Measurements from ENCODE around the gene TMPRSS9.
A peak's percentile ranks its signal among the peaks of the same experiment; 100 is the strongest.
"Not testable (repeated sequence)": the region's sequence is repeated elsewhere in the genome, so short reads cannot be mapped to it uniquely, and the experiment has no call there.

Gene TMPRSS9

GRCh38 chr19:2438178-2438577 is 78.1 kb downstream of the TMPRSS9 start:
- no peak for DNase-seq

- no peak for DNase-seq
These were observed 80.5 kb downstream of the TMPRSS9 start for GRCh38 chr19:2440515-2440914.

- no peak for DNase-seq
These were observed 81.2 kb downstream of the TMPRSS9 start for GRCh38 chr19:2441096-2441752.

DNA sequence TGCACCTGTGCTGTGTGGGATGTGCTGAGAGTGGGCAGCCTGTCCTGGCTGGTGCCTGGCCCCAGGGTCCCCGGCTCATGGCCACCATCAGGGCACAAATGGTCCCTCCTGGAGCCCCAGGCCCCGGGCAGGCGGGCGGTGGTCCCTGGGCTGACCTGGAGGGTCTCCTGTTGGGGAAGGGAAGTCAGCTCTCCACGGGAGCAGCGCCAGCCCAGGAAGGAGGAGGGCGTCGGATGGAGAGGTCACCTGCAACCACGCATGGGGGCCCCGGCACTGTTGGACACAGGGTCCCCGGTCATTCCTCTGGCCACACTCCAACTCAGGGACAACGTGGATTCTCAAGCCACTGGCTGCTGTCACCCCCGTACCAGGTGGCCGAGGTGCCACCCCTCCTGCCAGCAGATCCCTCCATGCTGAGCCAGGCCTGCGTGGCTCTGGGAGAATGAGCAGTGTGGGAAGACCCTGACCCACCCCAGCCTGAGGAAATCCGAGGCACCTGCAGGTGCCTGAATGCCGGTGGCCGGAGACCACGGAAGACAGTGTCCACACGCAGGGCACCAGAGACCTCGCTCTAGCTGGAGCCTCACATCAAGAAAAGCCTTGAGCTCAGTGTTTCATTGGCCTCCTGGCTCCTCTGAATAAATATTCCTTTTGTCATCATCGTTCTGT is 83.2 kb downstream of the TMPRSS9 start:
- DNase-seq = no peak

DNA sequence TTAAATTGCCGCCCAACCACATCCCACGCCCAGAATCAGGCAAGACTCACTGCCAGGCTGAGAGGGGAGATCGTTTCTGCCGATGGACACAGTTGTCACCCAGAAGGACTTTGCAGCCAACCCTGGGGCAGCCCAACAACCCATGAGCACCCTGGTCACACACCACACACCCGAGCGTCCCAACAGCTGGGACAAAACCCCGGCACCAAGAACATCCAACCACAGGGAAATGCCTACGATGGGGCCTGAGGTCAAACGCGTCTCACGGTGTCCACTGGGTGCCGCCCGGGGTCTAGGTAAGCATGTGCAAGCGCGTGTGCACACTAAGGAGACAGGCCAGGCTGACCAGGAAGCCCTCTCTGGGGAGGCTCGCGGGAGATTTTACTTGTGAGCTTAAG is 83.7 kb downstream of the TMPRSS9 start:
- DNase-seq = no peak

- DNase-seq = no peak
These were observed 84.4 kb downstream of the TMPRSS9 start for GRCh38 chr19:2444251-2445002.

DNA sequence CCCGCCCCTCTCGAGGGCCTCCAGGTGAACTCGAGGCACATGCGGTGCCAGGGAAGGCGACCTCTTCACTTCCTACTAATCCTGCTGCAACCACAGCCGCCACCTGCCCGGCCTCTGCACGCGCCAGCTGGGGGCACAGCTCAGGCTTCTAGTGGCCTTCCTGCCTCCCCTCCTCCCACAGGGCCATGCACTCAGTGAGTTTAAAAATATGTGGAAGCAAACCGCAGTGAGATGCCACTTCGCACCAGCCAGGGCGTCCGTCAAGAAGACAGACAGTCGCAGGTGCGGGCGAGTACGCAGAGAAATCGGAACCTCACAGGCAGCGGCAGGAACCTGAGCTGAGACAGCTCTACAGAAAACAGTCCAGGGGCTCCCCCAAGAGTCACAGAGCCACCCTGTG is 86.3 kb downstream of the TMPRSS9 start:
- no peak for DNase-seq

- DNase-seq = peak; percentile 32
These were observed 89.0 kb downstream of the TMPRSS9 start for GRCh38 chr19:2449019-2449418.

GRCh38 chr19:2451138-2451537 is 91.1 kb downstream of the TMPRSS9 start:
- no peak for DNase-seq

DNA sequence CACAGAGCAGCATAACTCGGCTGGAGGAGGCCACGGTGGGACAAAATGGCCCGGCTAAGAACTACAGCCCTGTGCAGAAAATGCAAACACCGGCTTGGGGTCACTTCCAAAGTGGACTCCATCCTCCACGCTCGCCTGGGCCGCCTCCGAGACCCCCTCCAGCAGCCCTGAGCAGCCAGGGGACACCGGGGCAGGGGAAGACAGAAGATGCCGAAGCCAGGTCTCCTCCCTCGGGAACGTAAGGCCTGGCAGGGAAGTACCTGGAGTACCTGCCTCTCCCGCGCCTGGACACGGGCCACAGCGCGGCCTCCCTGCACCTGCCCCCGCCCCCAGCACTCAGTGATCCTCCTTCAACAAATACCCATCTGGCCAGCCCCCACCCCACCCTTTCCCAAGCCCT is 91.7 kb downstream of the TMPRSS9 start:
- no peak for DNase-seq

GRCh38 chr19:2453431-2454025 is 93.5 kb downstream of the TMPRSS9 start:
- no peak for DNase-seq

- DNase-seq = no peak
These were observed 94.3 kb downstream of the TMPRSS9 start for GRCh38 chr19:2454199-2454961.

DNA sequence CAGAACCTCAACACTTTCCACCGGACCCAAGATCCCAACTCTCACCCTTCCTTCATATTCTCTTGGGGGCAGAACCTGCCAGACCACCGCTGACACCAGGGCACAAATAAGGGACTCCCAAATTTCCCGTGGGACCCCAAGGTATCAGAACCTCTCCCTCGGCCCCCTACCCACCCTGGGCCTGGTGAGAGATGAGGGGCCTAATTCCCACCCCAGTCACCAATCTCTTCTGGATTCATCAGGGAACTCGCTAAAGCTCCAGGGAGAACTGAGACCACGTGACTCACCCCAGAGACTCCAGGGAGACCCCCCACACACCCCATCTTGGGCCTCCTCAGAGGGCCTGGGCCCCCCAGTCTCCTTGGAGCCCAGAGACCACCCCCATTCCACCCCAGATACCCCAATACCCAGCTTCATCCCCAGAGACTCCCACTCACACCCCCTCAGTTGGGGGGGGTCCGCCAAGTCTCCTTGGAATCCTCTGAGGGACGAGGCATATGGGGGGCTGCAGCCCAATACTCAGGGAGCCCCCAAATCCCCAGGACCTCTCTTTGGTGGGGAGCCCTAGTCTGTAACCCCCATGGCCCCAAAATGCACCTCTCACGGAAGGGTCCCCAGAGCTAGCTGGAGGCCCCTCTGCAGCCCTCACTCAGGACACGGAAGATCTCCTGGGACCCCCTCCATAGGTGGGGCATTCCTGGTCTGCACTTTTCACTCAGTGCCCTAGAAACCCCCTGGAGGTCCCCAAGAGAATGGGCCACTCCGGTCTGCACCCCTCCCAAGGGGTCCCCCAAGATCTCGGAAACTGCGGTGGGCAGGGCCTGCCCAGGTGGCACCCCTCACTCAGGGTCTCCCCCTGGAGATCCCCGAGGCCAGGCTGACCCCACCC is 95.1 kb downstream of the TMPRSS9 start:
- DNase-seq = no peak

- DNase-seq = no peak
These were observed 95.9 kb downstream of the TMPRSS9 start for GRCh38 chr19:2455851-2456570.

GRCh38 chr19:2457394-2458037 is 97.5 kb downstream of the TMPRSS9 start:
- no peak for DNase-seq

GRCh38 chr19:2458054-2458453 is 98.0 kb downstream of the TMPRSS9 start:
- DNase-seq = no peak

GRCh38 chr19:2458776-2459175 is 98.7 kb downstream of the TMPRSS9 start:
- not testable (repeated sequence) for DNase-seq

DNA sequence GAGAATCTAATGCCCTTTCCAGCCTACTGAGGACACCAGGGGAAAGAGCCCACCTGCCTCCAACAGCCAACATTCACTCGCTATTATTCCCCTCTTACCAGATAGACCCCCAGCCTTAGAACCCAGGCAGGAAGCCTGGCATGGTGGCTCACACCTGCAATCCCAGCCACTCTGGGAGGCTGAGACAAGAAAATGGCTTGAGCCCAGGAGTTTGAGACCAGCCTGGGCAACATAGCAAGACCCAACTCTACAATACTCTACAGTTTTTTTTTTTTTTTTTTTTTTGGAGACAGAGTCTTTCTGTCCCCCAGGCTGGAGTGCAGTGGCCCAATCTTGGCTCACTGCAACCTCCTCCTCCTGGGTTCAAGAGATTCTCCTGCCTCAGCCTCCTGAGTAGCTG is 100.2 kb downstream of the TMPRSS9 start:
- no peak for DNase-seq

GRCh38 chr19:2461751-2462634 is 101.9 kb downstream of the TMPRSS9 start:
- DNase-seq = peak; percentile 80

All from fibroblast of skin of abdomen (primary cell).